HG03460 (cell line): ENCODE measurements around the gene OR6X1.
"Not testable (repeated sequence)": the region's sequence is repeated elsewhere in the genome, so short reads cannot be mapped to it uniquely, and the experiment has no call there.

Experiments used
- ATAC-seq: cut with Tn5 transposase; IDR thresholded peaks from one replicate; pipeline ENCODE4 v1.9.1; 2021; ENCODE audit not compliant: unreplicated experiment

The OR6X1 gene

DNA sequence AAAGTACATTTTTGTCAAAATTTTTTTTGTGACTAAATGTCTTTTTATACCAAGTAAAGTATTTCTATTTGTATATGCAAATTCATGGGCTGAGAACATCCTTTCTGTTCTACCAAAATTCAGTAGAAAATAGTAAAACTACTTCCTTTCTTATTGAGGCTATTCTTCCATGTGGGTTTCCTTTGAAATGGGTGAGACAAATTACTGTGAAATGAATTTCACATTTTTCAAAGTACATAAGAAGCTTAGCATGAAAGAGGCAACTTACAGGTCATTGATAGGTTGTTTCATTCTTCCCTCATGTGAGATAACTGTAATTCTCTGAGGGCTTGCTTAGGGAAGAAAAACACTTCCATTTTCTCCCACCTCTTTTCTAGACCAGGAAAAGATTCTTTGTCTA, 1.0 kb upstream of the OR6X1 start:
- ATAC-seq = no peak

DNA sequence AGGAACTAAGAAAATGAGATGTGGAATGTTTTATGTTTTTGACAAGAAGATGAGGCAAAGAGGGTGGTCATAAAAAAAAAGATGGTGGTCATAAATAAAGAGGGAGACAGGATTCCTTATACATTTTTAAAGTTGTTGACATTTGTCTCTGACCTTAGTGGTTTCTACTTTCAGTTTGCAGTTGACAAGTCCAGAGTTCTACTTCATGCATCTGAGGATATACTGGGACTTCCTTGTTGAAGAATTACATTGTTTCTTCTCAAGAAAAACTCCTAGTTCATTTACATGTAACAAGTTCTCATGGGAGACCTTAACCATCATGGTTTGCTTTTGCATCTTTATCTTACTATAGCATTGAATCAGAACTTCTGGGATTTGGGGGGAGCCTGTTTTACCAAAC, 1.2 kb downstream of the OR6X1 start:
- ATAC-seq = no peak

DNA sequence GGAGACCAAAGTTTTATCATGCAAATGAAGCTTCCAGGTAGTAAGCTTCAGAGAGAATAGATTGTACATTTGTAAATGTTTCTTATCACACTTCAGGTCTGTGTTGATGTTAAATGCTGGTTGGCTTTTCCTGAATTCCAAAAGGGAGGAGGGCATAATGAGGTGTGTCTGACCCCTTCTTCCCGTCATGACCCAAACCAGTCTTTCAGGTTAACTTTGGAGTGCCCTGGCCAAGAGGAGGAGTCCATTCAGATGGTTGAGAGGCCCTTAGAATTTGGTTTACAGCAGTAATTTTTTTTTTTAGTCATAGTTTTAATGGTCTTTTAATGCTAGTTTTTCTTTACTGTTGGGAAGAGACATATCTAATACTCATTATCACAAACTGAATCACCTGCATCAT, 2.5 kb downstream of the OR6X1 start:
- no peak for ATAC-seq

DNA sequence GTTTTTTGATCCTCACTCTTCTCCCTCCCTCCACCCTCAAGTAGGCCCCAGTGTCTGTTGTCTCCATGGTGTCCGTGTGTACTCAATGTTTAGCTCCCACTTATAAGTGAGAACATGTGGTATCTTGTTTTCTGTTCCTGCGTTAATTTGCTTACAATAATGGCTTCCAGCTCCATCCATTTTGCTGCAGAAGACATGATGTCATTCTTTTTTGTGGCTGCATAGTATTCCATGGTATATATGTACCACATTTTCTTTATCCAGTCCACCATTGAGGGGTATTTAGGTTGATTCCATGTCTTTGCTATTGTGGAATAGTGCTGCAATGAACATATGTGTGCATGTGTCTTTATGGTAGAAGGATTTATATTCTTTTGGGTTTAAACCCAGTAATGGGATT, 6.0 kb downstream of the OR6X1 start:
- ATAC-seq = not testable (repeated sequence)

DNA sequence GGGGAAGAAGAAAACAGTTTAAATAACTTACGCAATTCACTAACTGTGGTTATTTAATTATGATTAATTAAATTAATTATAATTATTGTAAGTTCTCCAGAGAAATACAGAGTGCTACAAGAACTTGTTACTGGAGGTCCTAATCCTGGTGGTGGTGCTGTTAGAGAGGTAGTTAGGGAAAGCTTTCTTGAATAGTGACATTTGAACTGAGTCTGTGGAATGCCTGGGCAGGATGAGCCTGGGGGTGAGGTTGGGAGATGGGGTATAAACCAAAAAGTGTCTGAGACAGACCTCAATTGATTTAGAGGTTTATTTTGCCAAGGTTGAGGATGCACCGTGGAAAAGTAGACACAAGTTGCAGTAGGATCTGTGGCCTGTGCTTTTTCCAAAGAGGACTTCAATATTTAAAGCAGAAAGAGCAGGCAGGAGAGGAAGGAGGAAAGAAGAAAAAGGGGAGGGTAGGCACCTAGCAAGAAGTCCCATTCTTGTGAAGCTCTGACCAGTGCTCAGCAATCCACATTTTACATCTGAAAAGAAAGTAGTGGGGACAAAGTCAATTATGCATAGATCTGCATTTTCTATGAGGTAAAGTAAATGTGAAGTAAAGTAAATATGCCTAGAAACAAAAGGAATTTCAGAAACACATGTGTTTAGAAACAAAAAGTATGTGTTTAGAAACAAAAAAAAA, 8.4 kb downstream of the OR6X1 start:
- ATAC-seq = no peak

DNA sequence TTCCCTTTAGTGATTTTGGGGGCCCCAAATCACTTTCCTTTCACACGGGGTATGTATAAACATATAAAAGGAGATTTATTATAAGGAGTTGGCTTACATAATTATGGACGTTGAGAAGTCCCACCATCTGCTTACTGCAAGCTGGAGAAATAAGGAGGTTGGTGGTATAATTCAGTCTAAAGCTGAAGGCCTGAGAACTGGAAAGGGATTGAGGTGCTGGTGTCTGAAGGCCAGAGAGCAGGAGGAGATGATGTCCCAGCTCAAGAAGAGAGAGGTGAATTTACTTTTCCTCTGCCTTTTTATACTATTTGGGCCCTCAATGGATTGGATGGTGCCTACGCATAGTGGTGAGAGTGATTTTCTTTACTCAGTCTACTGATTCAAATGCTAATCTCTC, 11.6 kb downstream of the OR6X1 start:
- no peak for ATAC-seq

DNA sequence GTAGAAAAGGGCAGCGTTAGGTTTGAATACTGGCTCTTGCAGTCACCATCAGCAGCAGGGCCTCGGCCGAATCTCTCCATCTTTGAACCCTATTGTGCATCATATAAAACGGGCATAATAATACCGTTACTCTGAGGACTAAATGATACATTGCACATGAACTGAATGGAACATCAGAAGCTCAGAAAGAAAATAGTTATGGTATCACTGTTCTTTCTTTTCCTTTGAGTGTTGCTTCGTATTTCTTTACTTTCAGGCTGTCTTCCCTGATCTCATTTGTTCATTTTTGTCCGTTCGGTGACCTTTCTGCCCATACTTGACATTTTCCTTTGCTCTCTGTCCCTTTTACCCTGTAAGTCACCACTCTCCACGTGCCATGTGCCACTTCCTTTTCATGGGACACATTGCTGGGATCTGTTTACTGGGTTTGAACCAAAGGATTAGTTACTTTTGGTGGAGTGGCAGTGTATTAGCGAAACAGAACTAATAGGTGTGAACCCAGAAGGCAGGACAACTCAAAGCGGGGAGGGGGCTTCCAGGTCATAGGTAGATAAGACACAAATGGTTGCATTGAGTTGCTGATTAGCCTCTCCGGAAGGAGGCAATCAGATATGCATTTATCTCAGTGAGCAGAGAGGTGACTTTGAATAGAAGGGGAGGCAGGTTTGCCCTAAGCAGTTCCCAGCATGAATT, 12.1 kb downstream of the OR6X1 start:
- no peak for ATAC-seq

DNA sequence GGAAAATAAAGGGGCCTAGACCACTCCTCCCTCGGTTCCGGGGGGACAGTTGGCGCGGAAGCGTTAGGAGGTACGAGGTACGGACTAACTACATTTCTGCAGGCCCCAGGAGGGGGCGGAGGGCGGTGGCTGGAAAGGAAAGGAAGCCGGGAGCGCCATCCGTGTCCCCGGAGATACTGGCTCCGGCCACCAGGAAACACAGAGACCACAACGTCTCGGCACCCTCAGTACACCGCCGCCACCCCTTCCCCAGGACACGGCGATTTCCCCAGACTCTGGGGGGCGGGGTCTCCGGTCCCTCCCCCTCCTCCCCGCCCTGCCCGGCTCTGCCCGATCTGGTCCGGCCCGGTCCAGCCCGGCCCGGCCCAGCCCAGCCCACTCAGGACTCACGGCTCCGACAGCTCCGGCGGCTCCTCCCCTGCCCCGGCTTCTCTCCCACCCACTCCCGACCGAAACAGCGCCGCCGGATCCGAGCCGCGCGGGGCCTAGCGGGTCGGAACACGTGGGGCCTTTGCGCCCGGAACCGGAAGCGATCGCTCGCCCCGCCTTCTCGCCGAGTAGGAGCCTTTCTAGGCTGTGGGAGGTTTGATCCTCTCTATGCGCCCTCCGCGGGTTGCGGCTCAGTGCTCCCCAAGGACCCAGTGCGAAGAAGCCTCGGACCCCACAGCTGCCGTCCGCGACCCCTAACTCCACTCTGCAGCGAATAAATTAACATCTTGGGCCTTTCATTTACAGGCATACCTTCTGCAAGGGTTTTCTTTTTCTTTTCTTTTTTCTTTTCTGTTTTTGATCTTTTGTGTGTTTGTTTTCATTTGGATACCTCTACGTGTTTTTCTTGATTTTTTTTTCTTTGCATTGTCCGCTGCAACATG, 12.9 kb downstream of the OR6X1 start, which contains the start of gene ZNF202:
Gene ZNF202, minus strand, starts transcription at position 502 of the 872 bp plus-strand sequence. CDS start 10,772 bp downstream, outside the sequence.
- ATAC-seq = peak; percentile 99

DNA sequence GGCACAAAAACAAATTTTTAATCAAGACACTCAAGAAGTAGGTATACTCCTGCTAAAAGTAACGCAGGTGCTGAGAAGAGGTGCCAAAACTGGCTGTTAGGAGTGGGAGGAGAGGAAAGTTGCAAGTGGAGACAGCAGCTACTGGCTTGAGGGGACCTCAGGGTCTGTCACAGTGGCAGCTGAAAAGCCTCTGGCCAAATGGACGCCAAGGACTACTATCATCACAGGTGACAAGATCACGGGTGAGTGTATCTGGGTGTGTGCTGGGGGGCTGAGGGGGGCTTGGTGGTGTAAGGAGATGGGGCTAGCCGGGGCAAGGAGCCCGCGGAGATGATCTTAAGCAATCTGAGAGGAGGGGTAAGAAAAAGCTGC, 13.5 kb downstream of the OR6X1 start:
- ATAC-seq = peak; percentile 7

DNA sequence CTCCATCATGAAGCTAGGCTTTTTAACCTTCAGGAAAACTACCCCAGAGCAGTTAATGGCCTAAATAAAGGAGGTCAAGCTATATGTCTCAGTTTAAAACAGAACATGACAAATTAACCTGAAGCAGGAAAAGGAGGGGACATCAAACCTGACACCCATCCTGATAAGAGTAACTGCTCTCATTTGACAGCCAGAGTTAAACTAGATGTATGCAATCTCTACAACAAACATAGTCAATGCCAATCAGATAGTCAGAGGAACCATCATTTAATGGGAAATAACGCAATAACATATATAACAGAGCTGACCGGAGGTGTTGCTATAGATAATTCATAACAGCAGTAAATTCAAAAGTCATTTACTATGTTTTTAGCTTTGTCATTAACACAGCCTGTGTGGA, 15.9 kb downstream of the OR6X1 start:
- no peak for ATAC-seq

DNA sequence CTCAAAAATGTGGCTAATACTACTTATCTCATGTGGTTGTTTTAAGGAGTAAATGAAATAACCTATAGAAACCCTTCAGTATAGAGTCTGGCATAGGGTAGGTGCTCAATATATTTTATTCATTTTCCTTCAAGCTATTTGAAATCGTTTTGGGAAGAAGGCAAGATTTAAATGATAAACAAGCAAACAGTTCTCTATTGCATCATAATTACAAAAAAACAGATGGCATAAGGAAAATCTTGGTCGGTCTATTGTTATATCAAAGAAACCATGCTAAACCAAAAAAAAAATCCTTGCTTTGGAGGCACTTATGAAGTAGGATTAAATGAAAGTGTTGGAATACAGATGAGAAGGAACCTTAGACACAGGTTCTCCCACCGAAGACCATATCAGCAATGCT, 17.5 kb downstream of the OR6X1 start:
- ATAC-seq = no peak

DNA sequence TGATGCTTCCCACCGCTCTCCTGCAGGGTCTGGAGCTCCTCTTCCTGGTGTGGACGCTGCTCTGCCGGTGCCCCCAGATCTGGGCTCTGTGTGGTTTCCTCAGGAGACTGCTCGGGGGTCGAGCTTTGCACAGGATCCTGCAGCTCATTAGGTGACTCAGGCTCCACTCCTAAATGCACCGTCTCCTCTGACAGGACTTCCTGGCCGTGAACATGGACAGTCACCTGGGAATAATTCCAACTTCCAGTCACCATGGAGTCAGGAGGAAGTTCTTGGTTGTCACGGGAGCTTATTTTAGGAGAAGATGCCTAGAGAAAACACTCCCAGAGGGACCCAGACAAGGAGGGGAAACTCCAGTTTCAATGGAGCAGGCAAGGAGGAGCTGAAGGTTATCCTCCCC, 24.7 kb downstream of the OR6X1 start:
- no peak for ATAC-seq

DNA sequence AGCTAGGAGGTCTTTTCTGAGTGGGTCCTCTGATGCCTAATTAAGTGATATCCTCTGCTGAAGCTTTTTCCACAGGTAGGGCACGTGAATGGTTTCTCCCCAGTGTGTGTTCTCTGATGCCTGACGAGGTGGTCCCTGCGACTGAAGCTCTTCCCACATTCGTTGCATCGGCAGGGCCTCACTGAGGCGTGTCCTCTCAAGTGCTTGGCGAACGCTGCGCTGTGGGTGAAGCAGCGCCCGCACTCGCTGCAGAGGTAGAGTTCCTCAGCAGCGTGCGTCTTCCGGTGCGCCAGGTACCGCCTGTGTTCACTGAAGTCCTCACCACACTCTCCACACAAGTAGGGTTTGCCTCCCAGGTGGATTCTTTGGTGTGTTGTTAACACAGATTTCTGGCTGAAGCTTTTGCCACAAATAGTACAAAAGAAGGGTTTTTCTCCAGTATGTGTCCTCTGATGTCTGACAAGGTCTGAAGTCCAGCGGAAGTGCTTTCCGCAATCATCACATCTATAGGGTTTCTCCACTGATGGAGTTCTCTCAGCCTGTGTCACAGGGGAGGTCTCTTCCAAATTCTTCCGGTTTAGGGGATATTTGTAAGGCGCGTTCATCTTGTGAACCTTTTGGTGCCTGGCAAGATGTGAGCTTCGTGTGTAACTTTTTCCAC, 28.2 kb downstream of the OR6X1 start:
- ATAC-seq = no peak

DNA sequence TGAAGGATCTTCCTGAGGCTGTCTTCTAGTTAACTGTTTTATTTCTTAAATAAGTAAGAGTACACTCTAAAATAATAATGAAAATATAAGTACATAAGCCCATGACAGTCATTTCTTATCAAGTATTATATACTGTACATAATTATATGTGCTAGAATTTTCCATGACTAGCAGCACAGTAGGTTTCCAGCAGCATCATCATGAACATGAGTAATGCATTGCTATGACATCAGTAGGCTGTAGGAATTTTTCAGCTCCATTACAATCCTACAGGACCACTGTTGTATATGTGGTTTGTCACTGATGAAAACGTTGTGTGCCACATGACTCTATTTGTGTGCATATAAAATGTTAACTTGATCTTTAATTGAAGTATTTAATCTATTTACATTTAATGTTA, 34.9 kb downstream of the OR6X1 start:
- ATAC-seq = no peak

DNA sequence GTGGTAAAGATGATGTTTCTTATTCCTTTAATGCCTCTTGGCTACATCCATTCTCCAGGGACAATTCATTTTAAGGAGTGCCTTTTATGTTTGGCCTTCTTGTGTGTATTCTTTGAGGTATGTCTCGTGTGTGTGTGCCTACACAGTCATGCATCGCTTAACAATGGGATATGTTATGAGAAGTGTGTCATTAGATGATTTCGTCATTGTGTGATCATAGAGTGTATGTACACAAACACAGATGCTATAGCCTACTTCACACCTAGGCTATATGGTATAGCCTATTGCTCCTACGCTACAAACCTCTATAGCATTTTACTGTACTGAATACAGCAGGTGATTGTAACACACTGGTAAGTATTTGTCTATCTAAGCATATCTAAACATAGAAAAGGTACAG, 35.8 kb downstream of the OR6X1 start:
- ATAC-seq = no peak

DNA sequence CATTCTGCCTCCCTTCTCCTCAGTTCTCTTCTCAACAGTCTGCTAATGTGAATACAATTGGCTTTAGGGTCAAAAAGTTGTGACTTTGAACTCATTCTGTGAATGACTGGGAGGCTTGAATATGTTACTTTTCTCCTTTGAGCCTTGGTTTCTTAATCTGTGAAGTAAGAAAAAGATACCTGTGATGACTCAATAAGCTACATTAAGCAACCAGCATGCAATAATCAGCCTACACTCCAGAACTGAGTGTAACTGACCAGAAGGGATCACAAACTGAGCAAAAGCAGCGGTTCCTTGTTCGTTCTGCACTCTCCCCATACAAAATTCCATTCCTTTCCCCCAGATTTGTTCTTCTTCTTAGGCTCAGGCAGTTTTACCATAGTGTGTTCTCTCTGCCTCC, 36.3 kb downstream of the OR6X1 start:
- ATAC-seq = no peak

DNA sequence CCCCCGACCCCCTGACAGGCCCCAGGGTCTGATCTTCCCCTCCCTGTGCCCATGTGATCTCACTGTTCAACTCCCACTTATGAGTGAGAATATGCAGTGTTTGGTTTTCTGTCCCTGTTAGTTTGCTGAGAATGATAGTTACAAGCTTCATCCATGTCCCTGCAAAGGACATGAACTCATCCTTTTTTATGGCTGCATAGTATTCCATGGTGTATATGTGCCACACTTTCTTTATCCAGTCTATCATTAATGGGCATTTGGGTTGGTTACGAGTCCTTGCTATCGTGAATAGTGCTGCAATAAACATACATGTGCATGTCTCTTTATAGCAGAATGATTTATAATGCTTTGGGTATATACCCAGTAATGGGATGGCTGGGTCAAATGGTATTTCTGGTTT, 41.7 kb downstream of the OR6X1 start:
- not testable (repeated sequence) for ATAC-seq

DNA sequence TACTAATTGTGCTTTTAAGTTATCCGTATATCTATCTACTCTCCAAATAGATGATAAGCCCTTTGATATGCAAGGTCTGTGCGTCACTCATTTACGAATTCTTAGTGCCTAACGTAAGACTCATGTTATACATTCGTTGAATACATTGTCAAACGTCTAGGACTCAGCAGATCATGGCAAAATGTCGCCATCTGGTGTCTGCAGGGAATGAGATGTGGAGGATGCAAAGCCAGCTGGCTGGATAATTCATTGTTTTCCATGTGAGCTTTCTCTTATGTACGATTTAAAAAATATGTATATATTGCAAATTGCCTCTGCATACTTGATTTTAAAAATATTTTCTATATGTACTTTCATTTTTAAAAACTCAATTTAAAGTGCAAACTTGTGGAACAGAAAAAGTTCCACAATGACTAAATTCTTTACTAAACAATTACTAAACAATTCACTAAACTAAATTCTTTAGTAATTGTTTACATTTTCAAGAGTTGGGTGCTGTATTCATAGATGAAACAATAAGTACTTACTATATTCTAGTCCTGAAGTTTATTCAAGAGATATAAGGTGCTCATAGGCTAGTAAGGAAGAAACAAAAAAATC, 46.6 kb downstream of the OR6X1 start:
- no peak for ATAC-seq

DNA sequence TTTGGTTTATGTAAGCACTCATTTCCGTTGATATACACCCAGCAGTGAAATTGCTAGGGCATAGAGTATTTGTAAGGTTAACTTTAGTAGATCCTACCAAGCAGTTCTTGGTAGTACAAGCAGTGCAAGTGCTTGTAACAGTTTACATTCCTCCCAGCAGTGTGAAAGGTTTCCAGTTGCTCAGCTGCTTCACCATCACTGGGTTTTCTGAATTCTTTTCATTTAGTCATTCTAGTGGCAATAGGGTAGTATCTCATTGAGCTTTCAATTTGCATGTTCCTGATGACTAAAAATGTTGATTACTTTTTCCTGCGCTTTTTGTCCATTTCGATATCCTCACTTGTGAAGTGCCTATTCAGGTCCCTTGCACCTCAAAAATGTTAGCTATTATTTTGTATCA, 47.1 kb downstream of the OR6X1 start:
- no peak for ATAC-seq

DNA sequence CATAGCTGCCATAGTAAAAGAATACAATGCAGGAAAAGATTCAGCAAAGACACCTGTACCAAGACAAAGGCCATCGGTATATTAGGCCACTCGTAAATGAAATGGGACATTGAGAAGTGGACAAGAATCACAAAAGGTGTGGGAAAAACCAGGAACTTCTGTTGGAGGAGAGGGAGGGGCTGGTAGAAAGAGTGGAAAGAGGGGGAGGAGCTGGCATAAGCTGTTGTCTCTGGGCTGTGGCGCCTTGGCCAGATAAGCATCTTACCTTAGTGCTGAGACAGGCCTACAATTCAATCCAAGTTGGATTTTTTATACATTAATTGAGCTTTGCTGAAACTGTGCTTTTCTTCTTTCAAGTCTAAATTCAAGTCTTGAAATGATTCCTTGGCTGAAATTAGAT, 50.0 kb downstream of the OR6X1 start:
- no peak for ATAC-seq
